Measurements from ENCODE around the gene ZMIZ2. TPM values are rescaled to one million over a fixed set of nuclear protein-coding genes. Genes with fewer than 3 reads are reported as not detected.

ZMIZ2 gene
- polyA plus RNA-seq, 3 donors, result 40.7 to 46.0 (median 43.7) TPM

GRCh38 chr7:44755698-44756627, 7.3 kb downstream of the ZMIZ2 start:
- no peak for DNase-seq (ENCODE audit: low read depth in 3 of 3, low spot score in 2 of 3)

DNA sequence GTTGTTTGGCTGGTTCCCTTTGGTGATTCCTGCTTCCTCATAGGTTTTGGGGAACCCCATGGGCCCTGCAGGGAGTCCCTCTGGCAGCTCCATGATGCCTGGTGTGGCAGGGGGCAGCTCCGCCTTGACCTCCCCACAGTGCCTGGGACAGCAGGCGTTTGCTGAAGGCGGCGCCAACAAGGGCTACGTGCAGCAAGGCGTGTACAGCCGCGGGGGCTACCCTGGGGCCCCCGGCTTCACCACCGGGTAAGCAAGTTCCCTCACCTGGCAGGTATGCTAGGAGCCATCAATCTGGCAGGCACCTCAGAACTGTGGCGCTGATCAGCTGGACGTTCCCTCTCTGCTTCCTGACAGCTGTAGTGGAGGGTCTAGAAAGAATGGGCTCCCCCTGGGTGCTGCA, 8.3 kb downstream of the ZMIZ2 start:
- no peak for DNase-seq (ENCODE audit: low read depth in 3 of 3, low spot score in 2 of 3)

GRCh38 chr7:44757311-44757710, 8.7 kb downstream of the ZMIZ2 start:
- DNase-seq (ENCODE audit: low read depth in 3 of 3, low spot score in 2 of 3), result no peak

DNA sequence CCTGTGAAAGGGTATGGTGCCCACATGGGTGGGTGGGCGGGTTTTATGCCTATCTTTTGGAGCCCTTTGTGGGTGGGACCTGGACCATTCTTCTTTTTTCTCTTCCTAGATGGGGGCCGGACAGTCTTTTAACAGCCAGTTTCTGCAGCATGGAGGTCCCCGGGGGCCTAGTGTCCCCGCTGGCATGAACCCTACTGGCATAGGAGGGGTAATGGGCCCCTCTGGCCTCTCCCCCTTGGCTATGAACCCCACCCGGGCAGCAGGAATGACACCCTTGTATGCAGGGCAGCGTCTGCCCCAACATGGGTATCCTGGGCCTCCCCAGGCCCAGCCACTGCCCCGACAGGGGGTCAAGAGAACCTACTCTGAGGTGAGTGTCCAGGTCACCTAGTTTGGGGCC, 9.1 kb downstream of the ZMIZ2 start:
- no peak for DNase-seq (ENCODE audit: low read depth in 3 of 3, low spot score in 2 of 3)

DNA sequence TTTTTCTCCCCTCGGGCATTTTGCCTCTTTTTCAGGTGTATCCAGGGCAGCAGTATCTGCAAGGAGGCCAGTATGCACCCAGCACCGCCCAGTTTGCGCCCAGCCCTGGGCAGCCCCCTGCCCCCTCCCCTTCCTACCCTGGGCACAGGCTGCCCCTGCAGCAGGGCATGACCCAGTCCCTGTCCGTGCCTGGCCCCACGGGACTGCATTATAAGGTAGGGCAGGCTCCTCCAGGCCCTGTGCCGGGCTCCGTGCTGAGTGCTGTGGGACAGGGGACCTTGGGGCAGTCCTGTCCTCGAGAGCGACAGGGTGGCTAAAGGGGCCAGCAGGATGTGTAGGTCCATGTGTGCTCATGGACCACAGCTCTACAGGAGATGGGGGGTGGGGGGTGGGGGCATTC, 10.6 kb downstream of the ZMIZ2 start:
- DNase-seq (ENCODE audit: low read depth in 3 of 3, low spot score in 2 of 3), result no peak

- no peak for DNase-seq (ENCODE audit: low read depth in 3 of 3, low spot score in 2 of 3)
Observed at GRCh38 chr7:44760034-44760580, 11.5 kb downstream of the ZMIZ2 start.

GRCh38 chr7:44761207-44762161, 12.8 kb downstream of the ZMIZ2 start:
- DNase-seq (ENCODE audit: low read depth in 3 of 3, low spot score in 2 of 3), result no peak

DNA sequence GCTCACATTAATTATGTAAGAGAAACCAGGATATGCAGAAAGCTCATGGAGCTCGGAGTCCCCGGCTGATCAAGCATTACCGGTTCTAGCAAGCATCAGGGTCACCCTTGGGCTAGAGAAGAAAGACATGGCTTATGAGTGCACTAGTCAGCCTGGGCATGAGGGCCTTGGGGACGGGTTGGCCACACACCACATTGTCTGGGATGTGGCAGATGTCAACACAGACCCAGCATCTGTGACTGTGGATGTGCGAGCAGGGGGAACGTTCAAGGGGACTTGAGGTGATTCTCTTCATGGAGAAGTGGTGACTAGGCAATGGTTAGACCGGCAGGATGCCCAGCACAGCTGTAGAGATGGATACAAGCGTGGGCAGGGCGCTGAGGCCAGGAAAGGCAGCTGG, 13.7 kb downstream of the ZMIZ2 start:
- no peak for DNase-seq (ENCODE audit: low read depth in 3 of 3, low spot score in 2 of 3)

DNA sequence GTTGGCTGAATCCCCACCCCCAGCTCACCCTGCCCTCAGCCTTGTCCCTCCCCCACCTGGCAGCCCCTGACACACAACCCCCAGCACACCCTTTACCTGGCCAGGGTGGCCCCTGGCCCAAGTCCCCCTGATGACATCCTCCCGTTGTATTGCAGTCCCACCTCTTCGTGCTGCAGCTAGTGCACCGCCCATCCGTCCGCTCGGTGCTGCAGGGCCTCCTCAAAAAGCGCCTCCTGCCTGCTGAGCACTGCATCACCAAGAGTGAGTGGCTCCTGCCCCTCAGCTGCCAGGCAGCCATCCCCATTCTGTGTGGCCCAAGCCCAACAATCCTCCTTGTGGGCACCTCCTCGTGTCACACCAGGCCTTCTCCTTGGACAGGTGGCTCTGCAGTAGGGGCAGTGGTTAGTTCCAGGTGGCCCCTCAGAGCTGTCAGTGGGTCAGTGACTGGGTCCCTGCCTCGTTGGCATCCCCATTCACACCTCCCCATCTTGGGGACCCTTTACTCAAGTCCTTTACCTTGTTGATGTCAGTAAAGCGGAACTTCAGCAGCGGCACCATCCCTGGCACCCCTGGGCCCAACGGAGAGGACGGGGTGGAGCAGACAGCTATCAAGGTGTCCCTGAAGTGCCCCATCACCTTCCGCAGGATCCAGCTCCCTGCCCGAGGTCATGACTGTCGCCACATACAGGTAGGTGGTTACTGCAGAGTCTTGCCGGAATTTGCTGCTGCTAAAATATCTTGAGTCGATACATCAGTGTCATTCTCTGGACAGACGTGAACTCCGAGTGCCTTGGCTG, 14.3 kb downstream of the ZMIZ2 start:
- DNase-seq (ENCODE audit: low read depth in 3 of 3, low spot score in 2 of 3), result no peak

GRCh38 chr7:44764081-44764480, 15.4 kb downstream of the ZMIZ2 start:
- DNase-seq (ENCODE audit: low read depth in 3 of 3, low spot score in 2 of 3), result no peak

- no peak for DNase-seq (ENCODE audit: low read depth in 3 of 3, low spot score in 2 of 3)
Observed at GRCh38 chr7:44764665-44765578, 16.3 kb downstream of the ZMIZ2 start.

DNA sequence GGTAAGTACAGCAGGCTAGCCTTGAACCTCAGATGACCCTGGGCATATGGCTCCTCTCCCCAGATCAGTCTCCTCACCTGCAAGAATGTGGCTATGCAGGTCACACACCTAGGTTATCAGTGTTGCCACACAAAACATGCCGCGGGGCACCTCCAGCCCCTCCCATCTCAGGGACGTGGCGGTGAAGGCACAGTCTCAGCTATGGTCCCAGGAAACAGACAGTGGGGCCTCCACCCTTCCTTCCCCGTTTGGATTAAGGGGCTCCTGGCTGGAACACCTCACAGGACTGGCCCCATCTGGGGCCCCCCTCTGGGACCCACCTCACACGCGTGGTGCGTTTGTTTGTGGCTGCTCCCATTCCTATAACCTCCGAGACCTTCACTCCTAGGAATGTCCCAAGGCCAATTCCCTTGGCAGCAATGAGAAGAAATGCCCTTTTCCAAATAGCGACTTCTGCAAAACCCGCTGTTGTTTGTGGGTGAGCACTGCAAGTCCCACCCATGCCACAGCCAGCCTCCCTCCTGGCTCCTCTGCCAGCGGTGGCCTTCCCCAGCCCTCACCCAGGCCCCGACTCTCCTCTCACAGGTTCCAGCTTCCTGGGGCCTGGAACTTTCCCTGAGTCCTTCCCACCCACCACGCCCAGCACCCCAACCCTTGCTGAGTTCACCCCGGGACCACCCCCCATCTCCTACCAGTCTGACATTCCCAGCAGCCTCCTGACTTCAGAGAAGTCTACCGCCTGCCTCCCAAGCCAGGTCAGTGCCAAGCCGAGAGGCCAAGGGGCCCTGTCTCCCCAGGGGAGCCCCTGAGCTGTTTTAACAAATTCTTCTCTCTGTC, 17.1 kb downstream of the ZMIZ2 start:
- no peak for DNase-seq (ENCODE audit: low read depth in 3 of 3, low spot score in 2 of 3)

- DNase-seq (ENCODE audit: low read depth in 3 of 3, low spot score in 2 of 3), result no peak
Observed at GRCh38 chr7:44766416-44766801, 17.8 kb downstream of the ZMIZ2 start.

DNA sequence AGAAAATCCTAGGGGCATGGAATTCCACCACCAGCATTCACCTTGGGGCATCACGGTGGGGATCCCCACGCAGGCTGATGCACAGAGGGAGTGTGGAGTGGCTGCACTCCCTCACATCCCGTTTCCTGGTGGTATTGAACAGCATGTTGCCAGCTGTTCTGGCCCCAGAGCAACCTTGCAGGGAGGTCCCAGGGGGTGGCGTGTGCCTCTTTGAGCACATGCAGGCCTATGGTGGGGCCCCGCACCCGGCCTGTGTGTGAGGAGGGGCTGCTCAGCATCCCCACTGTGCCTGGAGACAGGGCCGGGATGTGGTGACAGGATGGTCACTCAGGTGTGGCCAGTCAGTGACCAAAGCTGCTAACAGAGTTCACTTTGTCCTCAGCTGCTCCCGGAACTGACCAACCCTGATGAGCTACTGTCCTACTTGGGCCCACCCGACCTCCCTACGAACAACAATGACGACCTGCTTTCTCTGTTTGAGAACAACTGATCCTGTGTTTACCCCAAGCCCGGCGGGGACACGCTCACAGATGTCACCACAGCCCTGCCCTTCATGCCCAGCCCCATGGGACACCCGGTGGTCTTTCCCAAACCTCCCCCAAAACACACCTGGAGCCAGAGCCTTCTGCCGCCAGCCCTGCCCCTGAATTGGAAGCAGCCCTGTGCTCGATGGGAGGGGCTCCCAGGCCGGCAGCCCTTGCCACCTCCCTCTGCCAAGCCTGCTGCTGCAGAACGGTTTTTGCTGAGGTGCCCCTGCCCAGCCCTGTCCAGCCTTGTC, 18.7 kb downstream of the ZMIZ2 start:
- no peak for DNase-seq (ENCODE audit: low read depth in 3 of 3, low spot score in 2 of 3)

DNA sequence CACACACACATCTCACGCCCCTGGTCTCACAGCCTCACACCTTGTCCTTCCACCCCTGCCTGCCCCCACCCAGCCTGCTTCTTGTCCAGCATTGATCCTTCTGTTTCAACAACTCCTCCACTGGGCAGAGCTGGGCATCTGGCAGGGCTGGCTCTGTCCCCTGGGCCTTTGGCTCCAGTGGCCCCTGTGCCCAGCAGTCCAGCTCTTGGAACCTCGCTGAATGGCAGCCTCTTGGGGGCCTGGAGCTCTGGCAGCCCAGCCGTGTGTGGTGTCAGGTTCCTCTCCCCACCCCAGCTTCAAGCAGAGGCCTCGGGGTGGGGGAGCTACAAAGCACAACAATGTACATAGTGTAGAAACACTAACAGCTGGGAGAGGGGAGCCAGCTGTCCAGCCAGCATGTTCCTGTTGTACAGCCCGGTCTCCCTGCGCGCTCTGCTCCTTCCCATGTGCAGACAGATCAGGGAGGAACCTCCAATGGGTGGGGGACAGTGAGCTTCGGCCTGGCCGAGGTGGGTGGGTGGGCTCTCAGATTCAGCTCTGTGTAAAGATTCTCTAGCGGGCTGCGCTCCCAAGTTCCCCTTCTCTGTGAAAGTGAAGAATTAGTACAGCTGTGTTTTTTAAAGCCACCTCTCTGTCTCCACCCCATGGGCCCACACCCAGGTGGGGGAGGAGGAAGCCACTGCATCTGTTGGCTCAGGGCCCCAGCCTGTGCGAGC, 19.4 kb downstream of the ZMIZ2 start:
- peak in 2 of 3 donors; percentile 45 to 51 for DNase-seq (ENCODE audit: low read depth in 3 of 3, low spot score in 2 of 3)

GRCh38 chr7:44768628-44769371, 20.2 kb downstream of the ZMIZ2 start:
- DNase-seq (ENCODE audit: low read depth in 3 of 3, low spot score in 2 of 3), result no peak
